A549 treated with Hydrocortisone at 1 μM for 4 hours (cell line): Measurements from ENCODE around the gene PRDM2. TPM values are rescaled to one million over a fixed set of nuclear protein-coding genes. Genes with fewer than 3 reads are reported as not detected.

Experiments used
- total RNA-seq: library from RNA; stranded (reverse); fragments of 200-300 nt; extraction: Qiagen RNA extraction; gene quantifications from 5 replicates; pipeline ENCODE4 v1.2.3, GENCODE V29; 2022

The PRDM2 gene
- 6.7 to 11.5 TPM (median 8.4 TPM) in 5 replicates for total RNA-seq

GRCh38 chr1:13699936-13700520, at the start of gene PRDM2:
Gene PRDM2, plus strand, starts transcription at chr1:13700188. Its CDS starts 15,418 bp downstream, at chr1:13715606.

Other genes starting within 250 kb of the PRDM2 start
- 0.05 to 0.08 TPM in 2 of 5 replicates, not detected in the others for gene LRRC38, start 186.2 kb upstream of the PRDM2 start, total RNA-seq
- not detected in 5 replicates for gene PDPN, start 116.4 kb upstream of the PRDM2 start, total RNA-seq